HG02763 (cell line): ENCODE measurements around the gene FUOM.
A peak's percentile ranks its signal among the peaks of the same experiment; 100 is the strongest.
"Not testable (repeated sequence)": the region's sequence is repeated elsewhere in the genome, so short reads cannot be mapped to it uniquely, and the experiment has no call there.

Experiments
- ATAC-seq: cut with Tn5 transposase; IDR thresholded peaks from one replicate; pipeline ENCODE4 v1.9.1; 2021; ENCODE audit warnings: mild to moderate bottlenecking, moderate library complexity; ENCODE audit not compliant: unreplicated experiment

FUOM gene

DNA sequence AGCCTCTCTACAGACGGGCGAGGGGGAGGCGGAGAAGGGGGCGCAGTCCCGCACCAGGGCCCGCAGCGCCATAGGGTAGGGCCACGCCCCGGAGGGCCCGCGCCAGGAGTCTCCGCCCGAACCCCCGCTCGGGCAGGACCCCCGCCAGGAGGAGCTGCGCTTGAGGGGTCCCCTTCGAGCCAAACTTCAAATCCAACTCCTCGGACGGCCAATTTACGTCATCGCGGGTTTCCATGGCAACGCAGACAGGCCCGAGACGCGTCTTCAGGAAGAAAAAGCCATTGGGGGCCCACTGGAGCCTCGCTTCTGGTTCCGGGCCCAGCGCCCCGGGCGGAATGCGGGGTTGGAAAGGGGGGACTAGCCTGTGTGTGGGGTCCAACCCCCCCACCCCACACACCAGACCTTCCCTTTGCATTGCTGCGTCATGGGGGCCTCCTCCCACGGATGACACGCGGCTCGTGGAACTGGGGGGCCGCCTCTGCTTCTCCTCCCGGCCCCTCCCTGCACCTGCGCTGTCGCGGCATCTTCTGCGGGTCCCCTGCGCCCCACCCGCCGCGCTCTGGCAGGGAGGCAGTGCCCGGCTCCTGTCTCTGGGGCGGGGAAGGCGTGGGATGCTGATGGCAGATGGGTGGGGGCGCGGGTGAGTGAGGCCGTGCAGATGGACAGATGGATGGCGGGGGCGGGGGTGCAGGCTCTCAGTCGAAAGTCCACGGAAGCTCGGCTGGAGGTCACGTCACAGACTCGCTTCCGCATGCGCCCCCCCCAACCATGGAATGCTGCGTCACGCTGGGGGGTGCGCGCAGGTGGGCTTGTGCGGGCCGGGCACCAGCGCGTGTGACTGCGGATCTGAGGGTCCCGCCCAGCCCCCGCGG is 22.3 kb downstream of the FUOM start:
- no peak for ATAC-seq

GRCh38 chr10:133334503-133335245 is 23.1 kb downstream of the FUOM start:
- no peak for ATAC-seq

GRCh38 chr10:133332936-133333699 is 24.7 kb downstream of the FUOM start:
- no peak for ATAC-seq

DNA sequence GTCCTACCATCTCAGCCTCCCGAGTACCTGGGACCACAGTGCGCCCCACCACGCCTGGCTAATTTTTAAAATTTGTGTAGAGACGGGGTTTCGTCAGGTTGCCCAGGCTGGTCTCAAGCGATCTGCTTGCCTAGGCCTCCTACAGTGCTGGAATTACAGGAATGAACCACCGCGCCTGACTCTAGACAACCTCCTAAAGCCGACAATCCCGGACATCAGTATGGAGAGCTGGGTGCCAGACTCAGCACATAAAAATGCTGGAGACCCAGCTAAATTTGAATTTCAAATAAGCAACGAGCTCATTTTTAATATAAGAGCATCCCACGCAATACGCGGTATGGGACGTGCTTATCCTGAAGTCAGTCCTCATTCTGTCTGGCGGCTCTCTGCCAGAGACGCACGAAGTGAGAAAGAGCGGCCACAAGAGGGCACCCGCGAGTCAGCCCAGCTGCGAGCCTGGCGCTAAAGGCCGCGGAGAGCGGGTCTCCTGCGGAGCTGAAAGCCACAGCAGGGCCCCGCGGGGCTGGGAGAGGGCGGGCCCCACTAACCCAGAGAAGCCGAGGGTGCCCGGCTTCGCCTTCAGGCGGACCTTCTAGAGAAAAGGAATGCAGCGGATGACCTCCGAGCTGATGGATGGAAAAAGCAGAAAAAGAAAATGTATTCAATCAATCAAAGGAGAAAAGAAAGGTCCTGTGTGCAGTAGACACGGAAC is 28.2 kb downstream of the FUOM start:
- ATAC-seq, result peak; percentile 71

GRCh38 chr10:133328358-133329343 is 29.2 kb downstream of the FUOM start:
- ATAC-seq, result no peak

DNA sequence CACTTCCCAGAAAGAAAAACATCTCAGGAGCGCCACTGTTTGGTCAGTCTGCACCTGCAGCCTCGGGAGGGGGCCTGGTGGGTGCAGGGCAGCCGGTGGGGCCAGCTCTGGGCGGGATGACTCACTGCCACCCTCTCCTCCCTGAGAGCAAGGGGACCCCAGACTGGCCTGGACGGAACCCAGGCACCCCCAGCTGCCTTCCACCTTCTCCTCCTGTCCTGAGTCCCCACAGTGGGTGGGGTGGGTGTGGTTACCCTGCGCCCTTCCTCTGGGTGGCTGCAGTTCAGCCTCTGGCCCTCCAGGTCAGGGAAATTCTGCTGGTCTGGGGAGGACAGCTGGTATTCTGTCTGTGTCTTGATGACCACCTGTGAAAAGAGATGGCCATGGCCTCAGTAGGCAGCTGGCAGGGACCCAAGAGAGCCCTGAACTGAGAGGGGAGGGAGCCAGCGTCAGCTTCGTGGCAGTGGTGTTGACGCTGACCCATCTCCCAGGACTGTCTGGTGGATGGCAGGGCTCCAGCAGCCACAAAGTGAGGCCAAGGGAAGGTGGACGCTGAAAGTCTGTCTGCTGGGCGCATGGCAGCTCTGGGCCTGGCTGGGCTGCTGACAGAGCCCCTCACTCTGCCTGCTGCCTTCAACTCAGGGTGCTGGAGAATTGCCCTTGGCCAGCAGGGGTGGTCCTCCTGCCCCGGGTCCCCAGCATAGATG is 30.0 kb downstream of the FUOM start:
- ATAC-seq, result no peak

DNA sequence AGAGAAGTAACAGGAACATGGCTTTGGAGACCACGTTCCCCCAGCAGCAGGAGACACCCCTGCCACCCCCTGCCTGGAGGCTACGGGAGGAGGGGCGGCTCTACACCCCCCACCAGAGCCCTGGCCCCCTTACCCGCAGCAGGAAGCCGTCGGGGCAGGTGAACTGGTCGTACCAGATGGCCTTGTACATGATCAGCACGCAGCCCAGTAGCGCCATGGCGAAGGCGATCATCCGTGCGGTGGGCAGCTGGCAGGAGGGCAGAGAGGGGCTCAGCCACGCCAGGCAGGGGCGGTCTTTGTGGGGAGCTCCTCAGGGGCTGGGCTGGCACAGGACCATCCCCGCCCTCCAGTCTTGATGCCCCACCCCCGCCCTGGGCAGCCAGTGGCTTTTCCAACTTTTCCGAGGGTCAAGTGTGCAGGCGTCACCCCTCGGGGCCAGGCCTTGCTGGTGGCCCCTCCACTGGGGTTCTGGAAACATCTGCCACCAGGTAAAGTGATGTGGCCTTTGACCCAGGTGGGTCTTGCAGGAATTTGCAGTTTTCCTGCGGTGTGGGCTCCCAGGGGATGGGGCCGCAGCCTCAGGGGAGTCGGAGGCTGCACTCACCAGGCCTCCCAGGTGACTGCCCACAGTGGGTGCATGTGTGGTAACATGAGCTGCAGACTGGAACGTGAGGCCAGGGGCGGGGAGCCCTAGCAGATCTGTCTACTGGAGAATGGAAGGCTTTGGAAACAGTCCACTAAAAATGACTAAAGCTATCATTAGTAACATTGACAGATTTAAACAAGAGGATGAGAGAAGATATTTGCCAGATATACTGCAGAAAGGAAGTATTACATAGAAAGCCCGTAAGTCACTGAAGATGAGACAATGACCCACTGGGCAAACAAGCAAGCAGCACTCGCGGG is 30.8 kb downstream of the FUOM start:
- ATAC-seq, result no peak

DNA sequence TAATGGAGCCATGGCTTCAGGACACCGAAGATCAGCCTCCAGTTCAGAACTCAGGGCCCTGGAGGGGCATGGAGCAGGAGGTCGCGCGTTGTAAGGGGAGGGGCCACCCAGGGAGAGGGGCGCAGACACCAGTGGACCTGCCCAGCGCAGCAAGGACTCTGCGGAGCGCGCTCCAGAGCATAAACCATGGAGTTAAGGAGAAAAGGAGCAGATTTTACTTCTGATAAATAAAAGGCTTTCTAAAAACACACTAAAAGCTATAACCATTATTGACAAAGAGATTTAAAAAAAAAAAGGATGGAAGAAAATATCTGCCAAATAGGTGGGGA is 31.6 kb downstream of the FUOM start:
- ATAC-seq, result no peak

DNA sequence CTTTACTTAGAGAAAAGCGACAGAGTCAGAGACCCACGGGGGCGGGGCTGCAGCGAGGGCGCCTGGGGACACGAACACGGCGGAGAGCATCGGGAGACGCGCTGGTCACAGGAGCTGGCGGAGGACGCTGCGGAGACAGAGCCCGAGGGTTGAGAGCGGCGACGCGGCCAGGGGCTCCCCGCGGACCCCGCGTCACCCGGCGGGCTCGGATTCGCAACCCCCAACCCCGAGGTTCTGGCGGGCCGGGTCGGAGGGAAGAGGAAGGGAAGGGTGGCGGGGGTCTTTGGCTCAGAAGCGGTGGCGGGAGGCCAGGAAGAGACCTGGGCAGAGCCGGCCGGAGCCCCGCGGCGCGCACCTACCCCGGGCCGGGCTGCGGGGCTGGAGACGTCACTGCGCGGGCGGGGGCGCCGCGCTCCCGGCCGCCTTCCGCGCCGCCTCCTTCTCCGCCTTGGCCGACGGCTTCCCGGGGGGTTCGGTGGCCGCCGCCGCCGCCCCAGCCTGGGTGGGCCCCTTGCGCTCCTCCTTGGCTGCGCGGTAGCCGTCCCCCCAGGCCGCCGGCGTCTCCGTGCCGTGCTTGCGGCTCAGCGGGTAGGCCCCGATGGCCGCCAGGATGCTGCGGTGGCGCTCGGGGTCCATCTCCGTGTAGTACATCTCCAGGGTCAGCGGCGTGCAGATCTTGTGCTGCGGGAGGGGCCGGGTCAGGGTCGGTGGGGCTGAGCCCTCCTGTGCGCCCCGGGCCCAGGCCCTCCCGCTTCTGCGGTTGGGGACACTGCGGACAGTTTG is 32.2 kb downstream of the FUOM start:
- ATAC-seq, result no peak

DNA sequence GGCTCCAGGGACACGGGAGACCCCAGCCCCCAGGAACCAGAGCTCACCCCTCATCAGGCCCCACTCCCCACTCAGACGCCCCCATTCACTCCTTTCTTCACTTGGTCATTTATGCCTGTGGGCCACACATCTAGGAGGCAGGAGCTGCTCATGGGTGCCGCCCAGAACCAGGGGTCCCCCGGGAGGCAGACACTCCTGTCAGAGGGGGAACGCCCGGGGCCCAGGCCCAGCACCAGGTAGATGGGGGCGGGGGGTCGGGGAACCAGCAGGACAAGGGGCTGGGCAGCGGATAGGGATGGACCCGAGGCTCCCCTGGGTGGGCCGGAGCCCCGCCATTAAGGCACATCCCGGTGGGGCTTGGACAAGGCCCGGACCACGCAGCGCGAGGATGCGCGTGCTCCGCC is 33.0 kb downstream of the FUOM start:
- ATAC-seq, result no peak

GRCh38 chr10:133324198-133324792 is 33.5 kb downstream of the FUOM start:
- ATAC-seq, result no peak

DNA sequence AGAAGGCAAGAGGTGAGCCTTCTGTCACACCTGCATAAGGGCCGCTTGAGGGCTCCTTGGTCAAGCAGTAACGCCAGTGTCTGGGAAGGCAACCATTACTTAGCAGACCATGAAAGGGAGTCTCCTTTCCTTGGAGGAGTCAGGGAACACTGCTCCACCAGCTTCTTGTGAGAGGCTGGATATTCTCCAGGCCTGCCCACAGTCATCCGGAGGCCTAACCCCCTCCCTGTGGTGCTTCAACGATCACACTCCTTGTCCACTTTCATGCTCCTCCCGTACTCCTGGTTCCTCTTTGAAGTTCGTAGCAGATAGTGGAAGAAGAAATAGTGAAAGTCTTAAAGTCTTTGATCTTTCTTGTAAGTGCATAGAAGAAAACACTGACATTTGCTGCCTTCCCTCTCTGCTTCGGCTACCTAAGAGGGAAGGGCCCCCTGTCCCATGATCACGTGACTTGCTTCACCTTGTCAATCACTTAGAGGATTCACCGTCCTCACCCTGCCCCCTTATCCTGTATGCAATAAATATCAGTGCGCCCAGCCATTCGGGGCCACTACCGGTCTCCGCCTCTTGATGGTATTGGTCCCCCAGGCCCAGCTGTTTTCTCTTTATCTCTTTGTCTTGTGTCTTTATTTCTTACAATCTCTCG is 35.6 kb downstream of the FUOM start:
- ATAC-seq, result not testable (repeated sequence)

DNA sequence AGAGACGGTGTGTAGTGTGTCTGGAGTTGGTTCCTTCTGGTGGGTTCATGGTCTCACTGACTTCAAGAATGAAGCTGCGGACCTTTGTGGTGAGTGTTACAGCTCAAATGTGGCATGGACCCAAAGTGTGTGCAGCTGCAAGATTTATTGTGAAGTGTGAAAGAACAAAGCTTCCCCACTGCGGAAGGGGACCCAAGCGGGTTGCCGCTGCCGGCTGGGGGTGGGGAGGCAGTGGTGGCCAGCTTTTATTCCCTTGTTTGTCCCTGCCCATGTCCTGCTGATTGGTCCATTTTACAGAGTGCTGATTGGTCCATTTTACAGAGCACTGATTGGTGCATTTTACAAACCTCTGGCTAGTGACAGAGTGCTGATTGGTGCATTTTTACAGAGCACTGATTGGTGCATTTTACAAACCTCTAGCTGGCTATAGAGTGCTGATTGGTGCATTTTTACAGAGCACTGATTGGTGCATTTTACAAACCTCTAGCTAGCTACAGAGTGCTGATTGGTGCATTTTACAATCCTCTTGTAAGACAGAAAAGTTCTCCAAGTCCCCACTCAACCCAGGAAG is 36.9 kb downstream of the FUOM start:
- ATAC-seq, result not testable (repeated sequence)

GRCh38 chr10:133318494-133319127 is 39.2 kb downstream of the FUOM start:
- ATAC-seq, result no peak

DNA sequence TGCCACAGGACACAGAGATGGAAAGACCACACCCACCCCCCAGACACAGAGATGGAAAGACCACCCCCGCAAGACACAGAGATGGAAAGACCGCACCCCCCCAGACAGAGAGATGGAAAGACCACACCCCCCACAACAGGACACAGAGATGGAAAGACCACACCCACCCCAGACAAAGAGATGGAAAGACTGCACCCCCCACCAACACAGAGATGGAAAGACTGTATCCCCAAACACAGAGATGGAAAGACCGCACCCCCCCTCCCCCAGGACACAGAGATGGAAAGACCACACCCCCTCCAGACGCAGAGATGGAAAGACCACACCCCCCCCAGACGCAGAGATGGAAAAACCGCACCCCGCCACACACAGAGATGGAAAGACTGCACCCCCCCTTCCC is 41.1 kb downstream of the FUOM start:
- ATAC-seq, result no peak

- no peak for ATAC-seq
Observed at GRCh38 chr10:133316266-133316665, 41.6 kb downstream of the FUOM start.
